Natural killer cell (primary cell): ENCODE measurements around the gene MTUS2. TPM values are rescaled to one million over a fixed set of nuclear protein-coding genes. Genes with fewer than 3 reads are reported as not detected.
A peak's percentile ranks its signal among the peaks of the same experiment; 100 is the strongest.

Experiments used
- ATAC-seq, 3 donors: fragments of 150-1000 bp in 2 of 3; fragments of 200-7000 bp in 1 of 3; cut with Tn5 transposase; 1 replicate in 1 of 3; 2 replicates in 2 of 3; pipeline ENCODE4 v1.10.0; 2021; ENCODE audit warnings: mild to moderate bottlenecking in 2 of 3, moderate library complexity in 2 of 3
- DNase-seq, 2 donors: peaks; one replicate each; pipeline versions ENCODE4 v3.0.0 to v3.0.0-alpha.2; 2013 to 2021; ENCODE audit warnings: mixed read lengths in 1 of 2
- H3K27ac ChIP-seq: one replicate; pipeline ENCODE4 v1.5.1; 2013; ENCODE audit warnings: mild to moderate bottlenecking, low read length
- H3K27me3 ChIP-seq: one replicate; pipeline ENCODE4 v1.6.1; 2013; ENCODE audit warnings: low read length; ENCODE audit not compliant: control insufficient read depth, insufficient read depth
- H3K36me3 ChIP-seq: one replicate; pipeline ENCODE4 v1.6.1; 2013; ENCODE audit warnings: low read length; ENCODE audit not compliant: control insufficient read depth, insufficient read depth
- H3K4me1 ChIP-seq: one replicate; pipeline ENCODE4 v1.6.1; 2013; ENCODE audit warnings: low read length; ENCODE audit not compliant: control insufficient read depth, insufficient read depth
- H3K4me3 ChIP-seq: one replicate; pipeline ENCODE4 v1.5.1; 2013; ENCODE audit warnings: low read length
- H3K9me3 ChIP-seq: one replicate; pipeline ENCODE4 v1.6.1; 2013; ENCODE audit warnings: low read length; ENCODE audit not compliant: control insufficient read depth, insufficient read depth
- H3K27ac Mint-ChIP-seq, 2 donors: one replicate each; pipeline ENCODE4 v1.8.0; 2022; ENCODE audit warnings: mild to moderate bottlenecking in 2 of 2, mixed read lengths in 2 of 2, moderate library complexity in 1 of 2
- H3K27me3 Mint-ChIP-seq, 2 donors: one replicate each; pipeline ENCODE4 v1.8.0; 2022; ENCODE audit warnings: low read depth in 2 of 2, mixed read lengths in 2 of 2
- H3K36me3 Mint-ChIP-seq: one replicate; pipeline ENCODE4 v1.8.0; 2022; ENCODE audit warnings: mixed read lengths
- H3K4me1 Mint-ChIP-seq, 2 donors: one replicate each; pipeline ENCODE4 v1.8.0; 2022; ENCODE audit warnings: mixed read lengths in 2 of 2
- H3K4me3 Mint-ChIP-seq: one replicate; pipeline ENCODE4 v1.8.0; 2022; ENCODE audit warnings: mild to moderate bottlenecking, moderate library complexity, mixed read lengths
- H3K9me3 Mint-ChIP-seq, 2 donors: one replicate each; pipeline ENCODE4 v1.8.0; 2022; ENCODE audit warnings: mixed read lengths in 2 of 2
- CTCF ChIP-seq: fragments of 200-600 bp; IDR thresholded peaks from one replicate; pipeline ENCODE4 v1.8.0; 2022; ENCODE audit warnings: antibody characterized with exemption
- WGBS: methylation state at CpG from one replicate; pipeline ENCODE4 v1.1.7; 2013; ENCODE audit warnings: missing lambda C conversion rate; ENCODE audit not compliant: insufficient coverage; 5-methylcytosine and 5-hydroxymethylcytosine counted together
- intact Hi-C: fragments of 100-400 bp; cut with micrococcal nuclease; formaldehyde crosslinking; loops from one replicate; pipeline ENCODE4 v1.14.2; 2022
- total RNA-seq, 4 donors: library from RNA; stranded (reverse); fragments of 120-200 nt in 1 of 4; gene quantifications; one replicate each; pipeline versions ENCODE4 v1.2.3 to v1.2.4, GENCODE V29; 2013 to 2022

The MTUS2 gene
- total RNA-seq, 3 donors from 2014 or later (not counting 1 experiment from before 2014, with no cell fraction given), result not detected

GRCh38 chr13:29465741-29466293 is 645.7 kb downstream of the MTUS2 start:
- Mint-ChIP-seq H3K27me3 (peaks cover 0 to 4% of the 10 kb centered on the region in 2 donors), H3K4me1 (peaks cover 0 to 6% of the 10 kb centered on the region in 2 donors), H3K36me3 (no peaks in the 10 kb centered on the region), H3K9me3 (no peaks in the 10 kb centered on the region), H3K4me3 (no peak overlapping the region), H3K27ac (no peak overlapping the region)
- intact Hi-C loops, result no loop called here
- no peak overlapping the region for H3K4me3 ChIP-seq
- no peak overlapping the region for H3K27ac ChIP-seq
- no peak for TF ChIP-seq CTCF
- no peaks in the 10 kb centered on the region for H3K9me3 ChIP-seq
- no peaks in the 10 kb centered on the region for H3K27me3 ChIP-seq
- no peak for ATAC-seq
- DNase-seq, result no peak
- WGBS, result 90% methylated on average over 6 of the region's 6 CpGs
- no peaks in the 10 kb centered on the region for H3K36me3 ChIP-seq
- no peaks in the 10 kb centered on the region for H3K4me1 ChIP-seq

GRCh38 chr13:29471551-29471950 is 651.4 kb downstream of the MTUS2 start:
- no peak for DNase-seq
- Histone ChIP-seq H3K36me3 (no peaks in the 10 kb centered on the region), H3K9me3 (no peaks in the 10 kb centered on the region), H3K4me3 (no peak overlapping the region), H3K27me3 (no peaks in the 10 kb centered on the region), H3K4me1 (no peaks in the 10 kb centered on the region), H3K27ac (no peak overlapping the region)
- peaks cover 0 to 6% of the 10 kb centered on the region in 2 donors for H3K4me1 Mint-ChIP-seq
- no peak for ATAC-seq
- intact Hi-C loops, result no loop called here
- H3K27me3 Mint-ChIP-seq, result peaks cover 0 to 3% of the 10 kb centered on the region in 2 donors
- TF ChIP-seq CTCF, result no peak
- no peaks in the 10 kb centered on the region for H3K36me3 Mint-ChIP-seq
- WGBS, result 66% methylated on average over 9 of the region's 9 CpGs
- no peak overlapping the region for H3K4me3 Mint-ChIP-seq
- no peaks in the 10 kb centered on the region for H3K9me3 Mint-ChIP-seq
- H3K27ac Mint-ChIP-seq, result no peak overlapping the region

GRCh38 chr13:29472332-29472961 is 652.3 kb downstream of the MTUS2 start:
- H3K27ac Mint-ChIP-seq, result no peak overlapping the region
- peak in 2 of 3 donors; percentile 26 to 64 for ATAC-seq

More at GRCh38 chr13:29472332-29472961, 652.3 kb downstream of the MTUS2 start:
- peak; percentile 89 for TF ChIP-seq CTCF
- H3K4me1 ChIP-seq, result no peaks in the 10 kb centered on the region
- peaks cover 0 to 3% of the 10 kb centered on the region in 2 donors for H3K4me1 Mint-ChIP-seq
- no peak overlapping the region for H3K4me3 Mint-ChIP-seq
- no peaks in the 10 kb centered on the region for H3K9me3 ChIP-seq
- H3K36me3 ChIP-seq, result no peaks in the 10 kb centered on the region
- intact Hi-C loops, result no loop called here
- H3K9me3 Mint-ChIP-seq, result no peaks in the 10 kb centered on the region
- DNase-seq, result peak in 1 of 2 donors; percentile 66
- H3K27me3 ChIP-seq, result no peaks in the 10 kb centered on the region
- H3K27me3 Mint-ChIP-seq, result peaks cover 3 to 12% of the 10 kb centered on the region in 2 donors
- H3K4me3 ChIP-seq, result no peak overlapping the region
- WGBS, result 51% methylated on average over 6 of the region's 6 CpGs
- no peaks in the 10 kb centered on the region for H3K36me3 Mint-ChIP-seq
- H3K27ac ChIP-seq, result no peak overlapping the region
